Putamen (tissue), 1 donor: ENCODE results near the gene CHCHD5.
"Not testable (repeated sequence)": the region's sequence is repeated elsewhere in the genome, so short reads cannot be mapped to it uniquely, and the experiment has no call there.

Source experiments
- DNase-seq: peaks from one replicate; pipeline ENCODE4 v3.0.0-alpha.2; 2016; ENCODE audit warnings: low spot score

Gene CHCHD5

GRCh38 chr2:112584134-112584890 is at the start of gene CHCHD5:
CHCHD5 (plus strand) TSS chr2:112584609; CDS start chr2:112584648, 39 bp downstream.
- DNase-seq, result peak; percentile 98

GRCh38 chr2:112534826-112535225 is 49.6 kb upstream of the CHCHD5 start:
- DNase-seq, result no peak

DNA sequence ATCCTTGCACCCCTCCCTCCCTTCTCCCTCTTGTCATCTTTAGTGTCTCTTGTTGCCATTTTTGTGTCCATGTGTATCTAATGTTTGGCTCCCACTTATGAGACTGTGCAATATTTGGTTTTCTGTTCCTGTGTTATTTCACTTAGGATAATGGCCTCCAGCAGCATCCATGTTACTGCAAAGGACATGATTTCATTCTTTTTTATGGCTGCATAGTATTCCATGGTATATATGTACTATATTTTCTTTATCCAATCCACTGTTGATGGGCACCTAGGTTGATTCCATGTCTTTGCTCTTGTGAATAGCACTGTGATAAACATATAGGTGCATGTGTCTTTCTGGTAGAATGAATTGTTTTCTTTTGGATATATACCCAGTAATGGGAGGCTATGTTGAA is 47.7 kb upstream of the CHCHD5 start:
- not testable (repeated sequence) for DNase-seq

- no peak for DNase-seq
Measured at GRCh38 chr2:112539306-112539705, 45.1 kb upstream of the CHCHD5 start.

DNA sequence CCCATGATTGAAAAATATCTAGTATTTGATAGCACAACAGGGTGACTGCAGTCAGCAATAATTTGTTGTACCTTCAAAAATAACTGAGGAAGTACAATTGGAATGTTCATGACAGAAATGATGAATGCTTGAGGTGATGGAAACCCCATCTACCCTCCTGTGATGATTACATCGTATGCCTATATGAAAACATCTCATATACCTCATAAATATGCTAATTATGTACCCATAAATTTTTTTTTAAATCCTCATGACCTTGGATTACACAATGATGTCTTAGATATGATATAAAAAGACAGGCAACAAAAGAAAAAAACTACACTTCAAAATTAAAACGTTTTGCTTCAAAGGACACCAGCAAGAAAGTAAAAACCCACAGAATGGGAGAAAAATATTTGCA is 43.5 kb upstream of the CHCHD5 start:
- DNase-seq, result no peak

DNA sequence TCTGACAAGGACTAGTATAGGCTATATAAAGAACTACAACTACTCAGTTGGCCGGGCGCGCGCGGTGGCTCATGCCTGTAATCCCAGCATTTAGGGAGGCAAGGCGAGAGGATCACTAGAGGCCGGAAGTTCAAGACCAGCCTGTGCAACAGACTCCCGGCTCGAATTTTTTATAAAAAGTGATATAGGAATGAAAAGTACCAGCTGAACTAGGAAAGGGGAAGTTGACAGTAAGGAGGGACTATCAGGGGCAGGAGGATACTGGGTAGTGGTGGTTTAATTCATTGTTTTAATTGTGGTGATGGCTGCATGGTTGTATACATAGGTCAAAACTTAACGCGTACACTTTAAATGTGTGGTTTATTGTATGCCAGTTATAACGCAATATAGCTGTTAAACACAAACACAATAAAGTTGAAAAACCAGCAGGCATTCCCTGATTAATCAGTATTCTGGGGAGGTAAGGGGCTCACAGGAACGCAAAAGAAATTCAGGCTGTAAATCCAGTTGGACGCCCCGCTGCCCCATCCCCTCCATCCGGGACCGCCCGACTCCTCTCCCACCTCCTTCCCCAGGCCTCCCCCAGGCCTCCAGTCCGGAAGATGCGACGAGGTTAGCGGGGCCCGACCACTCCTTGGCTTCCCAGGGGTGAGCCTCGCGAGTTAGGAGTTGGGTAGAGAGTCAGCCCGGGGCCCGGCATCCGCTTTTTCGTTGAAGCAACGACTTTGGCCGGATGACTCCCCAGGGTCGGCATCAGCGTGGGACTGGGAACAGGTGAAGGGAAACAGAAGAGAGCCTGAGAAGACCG is 42.9 kb upstream of the CHCHD5 start:
- peak; percentile 90 for DNase-seq

GRCh38 chr2:112542123-112542983 is 42.1 kb upstream of the CHCHD5 start, which contains the start of gene POLR1B:
POLR1B (plus strand) TSS chr2:112542465; CDS start chr2:112542495, 30 bp downstream.
- peak; percentile 13 for DNase-seq

DNA sequence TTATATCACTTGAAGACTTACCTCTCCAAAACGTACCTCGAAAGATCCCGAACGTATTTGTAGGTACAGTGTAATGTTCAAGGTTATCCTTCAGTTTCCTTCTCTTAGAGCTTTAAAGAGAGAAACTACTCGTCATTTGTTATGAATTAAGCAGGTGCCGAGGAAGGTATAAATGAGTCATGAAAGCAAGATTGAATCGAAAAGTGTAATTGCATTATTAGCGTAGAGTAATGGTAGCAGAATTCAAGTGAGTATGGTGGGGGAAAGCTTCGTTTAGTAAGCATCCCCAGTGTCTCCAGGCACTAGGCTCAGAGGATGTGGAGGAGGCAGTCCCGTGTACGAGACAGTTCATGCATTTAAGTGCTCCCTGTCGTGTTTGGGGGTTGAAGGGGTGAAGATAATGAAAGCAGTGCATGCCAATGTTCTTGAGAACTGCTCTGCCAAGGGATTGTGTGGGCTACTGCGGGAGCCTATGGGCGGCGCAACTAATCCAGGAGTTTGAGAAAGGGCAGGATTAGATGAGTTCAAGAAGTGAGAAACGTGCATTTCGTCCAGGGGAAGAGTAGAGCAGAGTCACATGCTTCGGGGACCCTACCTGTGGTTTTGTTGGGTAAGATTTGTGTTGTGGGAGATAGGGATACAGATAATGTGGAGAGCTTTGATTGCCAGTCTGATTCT is 41.3 kb upstream of the CHCHD5 start:
- peak; percentile 16 for DNase-seq

DNA sequence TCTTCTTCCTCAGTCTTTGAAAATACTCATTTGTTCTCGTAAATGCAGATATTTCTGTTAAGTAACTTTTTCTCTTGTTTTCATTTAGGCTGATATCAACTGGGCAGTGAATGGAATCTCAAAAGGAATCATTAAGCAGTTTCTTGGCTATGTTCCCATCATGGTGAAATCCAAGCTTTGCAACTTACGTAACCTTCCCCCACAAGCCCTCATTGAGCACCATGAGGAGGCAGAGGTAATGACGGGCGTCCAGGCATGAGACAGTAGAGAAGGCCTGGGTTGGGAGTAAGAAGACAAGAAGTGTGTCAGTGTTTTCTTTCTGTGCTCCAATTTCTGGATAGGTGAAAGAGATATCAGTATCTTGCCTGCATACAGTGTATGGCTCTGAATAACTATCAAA is 37.1 kb upstream of the CHCHD5 start:
- DNase-seq, result peak; percentile 47

DNA sequence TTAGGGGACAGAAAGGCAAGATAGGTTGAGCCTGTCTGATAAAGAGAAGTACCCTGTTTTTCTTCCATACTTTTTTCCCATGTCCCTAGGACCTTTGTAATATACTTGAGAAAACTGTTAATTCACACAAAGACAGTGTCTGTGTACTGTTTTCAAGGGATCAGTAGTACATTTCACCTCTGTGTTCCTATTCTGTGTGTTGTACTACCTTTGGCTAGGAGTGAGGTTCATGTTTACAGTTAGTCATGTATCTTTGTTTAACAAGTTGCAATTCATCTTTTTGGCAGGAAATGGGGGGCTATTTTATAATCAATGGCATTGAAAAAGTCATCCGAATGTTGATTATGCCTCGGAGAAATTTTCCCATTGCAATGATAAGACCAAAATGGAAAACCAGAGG is 35.4 kb upstream of the CHCHD5 start:
- DNase-seq, result no peak

GRCh38 chr2:112566104-112566503 is 18.3 kb upstream of the CHCHD5 start:
- no peak for DNase-seq

DNA sequence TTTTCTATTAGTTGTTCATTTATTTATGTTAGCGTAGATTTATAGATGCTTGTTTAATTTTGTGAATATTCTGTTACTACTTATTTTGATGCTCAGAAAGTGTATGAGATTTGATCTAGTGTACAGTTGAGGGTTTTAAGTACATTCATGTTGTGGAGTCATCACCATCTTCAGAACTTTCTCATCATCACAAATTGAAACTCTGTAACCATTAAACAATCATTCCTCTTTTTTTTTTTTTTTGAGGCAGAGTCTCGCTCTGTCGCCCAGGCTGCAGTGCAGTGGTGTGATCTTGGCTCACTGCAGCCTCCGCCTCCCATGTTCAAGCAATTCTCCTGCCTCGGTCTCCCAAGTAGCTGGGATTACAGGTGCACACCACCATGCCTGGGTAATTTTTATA is 17.9 kb upstream of the CHCHD5 start:
- DNase-seq, result not testable (repeated sequence)

- DNase-seq, result no peak
Measured at GRCh38 chr2:112572005-112572404, 12.4 kb upstream of the CHCHD5 start.

DNA sequence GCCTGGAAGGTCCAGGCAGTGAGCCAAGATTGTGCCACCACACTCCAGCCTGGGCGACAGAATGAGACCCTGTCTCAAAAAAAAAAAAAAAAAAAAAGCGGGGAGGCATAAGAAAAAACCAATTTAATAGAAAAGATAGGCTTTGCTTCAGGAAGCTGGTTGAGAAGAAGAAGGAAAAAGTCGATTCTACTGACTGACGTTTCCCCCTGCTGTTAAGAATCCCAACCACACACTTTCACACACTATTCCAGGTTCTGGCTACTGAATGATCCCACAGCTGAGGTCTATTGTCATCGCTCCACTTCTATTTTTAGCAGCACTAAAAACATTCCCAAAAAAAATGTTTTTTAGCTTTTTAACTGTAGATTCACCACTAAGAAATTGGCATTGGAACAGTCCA is 6.7 kb upstream of the CHCHD5 start:
- no peak for DNase-seq

- DNase-seq, result no peak
Measured at GRCh38 chr2:112579241-112579640, 5.2 kb upstream of the CHCHD5 start.

- DNase-seq, result no peak
Measured at GRCh38 chr2:112580084-112580483, 4.3 kb upstream of the CHCHD5 start.

DNA sequence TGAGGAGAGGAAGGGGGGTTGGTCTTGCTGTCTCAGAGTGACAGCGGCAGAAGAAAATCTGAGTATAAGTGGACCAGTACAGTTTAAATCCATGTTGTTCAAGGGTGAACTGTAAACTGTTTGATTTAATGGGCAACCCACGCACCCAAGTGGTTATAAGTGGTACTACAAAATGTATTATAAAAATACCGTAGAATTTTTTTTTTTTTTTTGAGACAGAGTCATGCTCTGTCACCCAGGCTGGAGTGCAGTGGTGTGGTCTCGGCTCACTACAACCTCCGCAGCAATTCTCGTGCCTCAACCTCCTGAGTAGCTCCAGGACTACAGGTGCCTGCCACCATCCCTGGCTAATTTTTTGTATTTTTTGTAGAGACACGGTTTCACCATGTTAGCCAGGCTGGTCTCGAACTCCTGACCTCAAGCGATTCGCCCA is 2.1 kb upstream of the CHCHD5 start:
- peak; percentile 42 for DNase-seq

GRCh38 chr2:112583497-112584133 is 794 bp upstream of the CHCHD5 start:
- peak; percentile 34 for DNase-seq

GRCh38 chr2:112584891-112585250 is 462 bp downstream of the CHCHD5 start:
- no peak for DNase-seq

DNA sequence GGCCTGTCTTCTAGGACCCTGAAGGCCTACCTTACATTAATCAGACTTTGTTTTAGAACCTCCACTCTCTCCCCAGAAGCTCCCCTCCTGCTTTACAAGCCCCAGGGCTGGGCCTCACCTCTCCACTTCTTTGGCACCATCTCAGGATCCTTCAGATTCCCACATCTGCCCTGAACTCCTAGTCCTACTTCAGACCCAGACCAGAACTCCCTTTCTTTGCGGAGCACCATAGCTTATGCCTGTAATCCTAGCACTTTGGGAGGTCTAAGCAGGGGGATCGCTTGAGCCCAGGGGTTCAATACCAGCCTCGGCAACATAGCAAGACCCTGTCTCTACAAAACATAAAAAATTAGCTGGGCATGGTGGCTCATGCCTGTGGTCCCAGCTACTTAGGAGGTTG is 991 bp downstream of the CHCHD5 start:
- DNase-seq, result no peak

- no peak for DNase-seq
Measured at GRCh38 chr2:112585873-112586464, 1.6 kb downstream of the CHCHD5 start.
